ENCODE results near the gene HSD17B3.

HSD17B3 gene

GRCh38 chr9:96299823-96300222 lies 2.2 kb downstream of the HSD17B3 start:
- no peaks in the 10 kb centered on the region for H3K9me3 ChIP-seq (ENCODE audit: insufficient read depth, low read depth, low read length)
- no peaks in the 10 kb centered on the region for H3K27me3 ChIP-seq (ENCODE audit: insufficient read depth, low read length)
- H3K4me1 ChIP-seq (ENCODE audit: insufficient read depth, low read length): no peaks in the 10 kb centered on the region
- H3K36me3 ChIP-seq (ENCODE audit: insufficient read depth, low read depth, low read length): no peaks in the 10 kb centered on the region
- no peak overlapping the region for H3K4me3 ChIP-seq (ENCODE audit: low read length)
- no peak overlapping the region for H3K9ac ChIP-seq (ENCODE audit: low read depth, low read length)
- no peak overlapping the region for H3K27ac ChIP-seq (ENCODE audit: low read length)

- no peaks in the 10 kb centered on the region for H3K4me1 ChIP-seq (ENCODE audit: insufficient read depth, low read length)
- H3K4me3 ChIP-seq (ENCODE audit: low read length): no peak overlapping the region
- H3K9ac ChIP-seq (ENCODE audit: low read depth, low read length): no peak overlapping the region
- H3K9me3 ChIP-seq (ENCODE audit: insufficient read depth, low read depth, low read length): no peaks in the 10 kb centered on the region
- no peak overlapping the region for H3K27ac ChIP-seq (ENCODE audit: low read length)
- no peaks in the 10 kb centered on the region for H3K36me3 ChIP-seq (ENCODE audit: insufficient read depth, low read depth, low read length)
- H3K27me3 ChIP-seq (ENCODE audit: insufficient read depth, low read length): no peaks in the 10 kb centered on the region
Observed at GRCh38 chr9:96294159-96294545, 7.8 kb downstream of the HSD17B3 start.

DNA sequence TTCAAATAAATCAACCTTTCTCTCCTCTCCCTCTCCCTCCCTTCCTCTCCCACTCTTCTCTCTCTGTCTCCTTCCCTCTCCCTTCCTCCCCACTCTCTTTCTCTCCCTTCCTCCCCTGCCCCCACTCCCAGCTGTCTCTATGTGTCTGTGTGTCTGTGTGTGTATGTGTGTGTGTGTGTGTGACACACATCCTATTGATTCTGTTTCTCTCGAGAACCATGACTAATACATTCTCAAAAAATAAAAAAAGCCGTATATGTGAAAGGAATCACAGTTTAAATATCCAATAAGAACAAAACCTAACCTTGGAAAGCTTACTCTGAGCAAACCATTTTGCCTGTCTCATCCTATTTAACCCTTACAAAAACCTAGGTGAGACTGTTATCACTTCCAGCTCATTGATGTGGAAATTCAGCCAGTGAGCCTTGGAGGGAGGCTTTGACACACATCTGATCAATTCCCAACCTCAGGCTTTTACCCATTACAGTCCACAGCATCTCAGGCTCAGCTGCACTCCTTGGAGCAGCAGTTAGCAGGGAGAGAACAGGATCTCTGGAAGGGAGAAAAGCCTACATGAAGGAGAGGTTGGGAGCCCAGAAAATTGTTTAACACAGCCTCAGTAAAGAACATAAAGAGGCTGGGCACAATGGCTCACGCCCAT lies 8.3 kb downstream of the HSD17B3 start:
- H3K27me3 ChIP-seq (ENCODE audit: insufficient read depth, low read length): no peaks in the 10 kb centered on the region
- H3K9ac ChIP-seq (ENCODE audit: low read depth, low read length): no peak overlapping the region
- no peaks in the 10 kb centered on the region for H3K9me3 ChIP-seq (ENCODE audit: insufficient read depth, low read depth, low read length)
- no peaks in the 10 kb centered on the region for H3K36me3 ChIP-seq (ENCODE audit: insufficient read depth, low read depth, low read length)
- H3K4me3 ChIP-seq (ENCODE audit: low read length): no peak overlapping the region
- H3K4me1 ChIP-seq (ENCODE audit: insufficient read depth, low read length): no peaks in the 10 kb centered on the region
- H3K27ac ChIP-seq (ENCODE audit: low read length): no peak overlapping the region

- no peaks in the 10 kb centered on the region for H3K4me1 ChIP-seq (ENCODE audit: insufficient read depth, low read length)
- H3K27me3 ChIP-seq (ENCODE audit: insufficient read depth, low read length): no peaks in the 10 kb centered on the region
- no peak overlapping the region for H3K27ac ChIP-seq (ENCODE audit: low read length)
- no peaks in the 10 kb centered on the region for H3K36me3 ChIP-seq (ENCODE audit: insufficient read depth, low read depth, low read length)
- no peak overlapping the region for H3K9ac ChIP-seq (ENCODE audit: low read depth, low read length)
- H3K4me3 ChIP-seq (ENCODE audit: low read length): no peak overlapping the region
- peaks cover 7% of the 10 kb centered on the region; the same call in 1 of the 2 replicates for H3K9me3 ChIP-seq (ENCODE audit: insufficient read depth, low read depth, low read length)
Observed at GRCh38 chr9:96289392-96289791, 12.6 kb downstream of the HSD17B3 start.

DNA sequence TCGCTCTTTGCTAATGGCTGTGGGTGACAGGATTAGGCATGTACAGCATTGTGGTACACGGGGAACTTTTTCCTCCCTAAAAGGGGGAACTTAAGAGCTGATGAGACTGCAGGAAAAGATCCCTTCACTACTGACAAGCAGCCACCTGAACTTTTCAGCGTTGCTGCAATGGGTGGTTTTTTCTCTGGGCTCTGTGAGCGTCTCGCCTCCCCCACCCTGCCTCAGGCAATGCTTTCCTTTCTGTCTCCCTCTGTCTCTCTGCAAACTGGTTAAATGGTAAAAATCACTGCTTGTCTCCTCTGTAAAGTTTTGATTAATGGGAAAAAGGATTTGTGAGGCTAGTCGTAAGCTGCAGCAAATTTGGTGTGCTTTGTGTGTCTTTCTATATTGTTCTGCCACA lies 20.3 kb downstream of the HSD17B3 start:
- no peaks in the 10 kb centered on the region for H3K27me3 ChIP-seq (ENCODE audit: insufficient read depth, low read length)
- no peaks in the 10 kb centered on the region for H3K36me3 ChIP-seq (ENCODE audit: insufficient read depth, low read depth, low read length)
- peaks cover 22% of the 10 kb centered on the region for H3K9me3 ChIP-seq (ENCODE audit: insufficient read depth, low read depth, low read length)
- no peak overlapping the region for H3K4me3 ChIP-seq (ENCODE audit: low read length)
- no peak overlapping the region for H3K9ac ChIP-seq (ENCODE audit: low read depth, low read length)
- H3K4me1 ChIP-seq (ENCODE audit: insufficient read depth, low read length): no peaks in the 10 kb centered on the region; the same call in 1 of the 2 replicates
- H3K27ac ChIP-seq (ENCODE audit: low read length): no peak overlapping the region

GRCh38 chr9:96279932-96280331 lies 22.0 kb downstream of the HSD17B3 start:
- H3K9me3 ChIP-seq (ENCODE audit: insufficient read depth, low read depth, low read length): peaks cover 28% of the 10 kb centered on the region
- no peaks in the 10 kb centered on the region; the same call in 1 of the 2 replicates for H3K4me1 ChIP-seq (ENCODE audit: insufficient read depth, low read length)
- no peaks in the 10 kb centered on the region for H3K36me3 ChIP-seq (ENCODE audit: insufficient read depth, low read depth, low read length)
- H3K27ac ChIP-seq (ENCODE audit: low read length): no peak overlapping the region
- H3K27me3 ChIP-seq (ENCODE audit: insufficient read depth, low read length): no peaks in the 10 kb centered on the region
- H3K9ac ChIP-seq (ENCODE audit: low read depth, low read length): no peak overlapping the region
- no peak overlapping the region for H3K4me3 ChIP-seq (ENCODE audit: low read length)

GRCh38 chr9:96274939-96275338 lies 27.0 kb downstream of the HSD17B3 start:
- Histone ChIP-seq H3K36me3 (ENCODE audit: insufficient read depth, low read depth, low read length) (no peaks in the 10 kb centered on the region), H3K4me1 (ENCODE audit: insufficient read depth, low read length) (no peaks in the 10 kb centered on the region; the same call in 1 of the 2 replicates), H3K27me3 (ENCODE audit: insufficient read depth, low read length) (no peaks in the 10 kb centered on the region), H3K9me3 (ENCODE audit: insufficient read depth, low read depth, low read length) (peaks cover 27% of the 10 kb centered on the region), H3K27ac (ENCODE audit: low read length) (no peak overlapping the region), H3K9ac (ENCODE audit: low read depth, low read length) (no peak overlapping the region), H3K4me3 (ENCODE audit: low read length) (no peak overlapping the region)

GRCh38 chr9:96270236-96270744 lies 31.7 kb downstream of the HSD17B3 start:
- Histone ChIP-seq H3K4me3 (ENCODE audit: low read length) (no peak overlapping the region), H3K9me3 (ENCODE audit: insufficient read depth, low read depth, low read length) (peaks cover 18% of the 10 kb centered on the region), H3K4me1 (ENCODE audit: insufficient read depth, low read length) (no peaks in the 10 kb centered on the region), H3K27ac (ENCODE audit: low read length) (no peak overlapping the region), H3K36me3 (ENCODE audit: insufficient read depth, low read depth, low read length) (no peaks in the 10 kb centered on the region), H3K9ac (ENCODE audit: low read depth, low read length) (no peak overlapping the region), H3K27me3 (ENCODE audit: insufficient read depth, low read length) (no peaks in the 10 kb centered on the region)

DNA sequence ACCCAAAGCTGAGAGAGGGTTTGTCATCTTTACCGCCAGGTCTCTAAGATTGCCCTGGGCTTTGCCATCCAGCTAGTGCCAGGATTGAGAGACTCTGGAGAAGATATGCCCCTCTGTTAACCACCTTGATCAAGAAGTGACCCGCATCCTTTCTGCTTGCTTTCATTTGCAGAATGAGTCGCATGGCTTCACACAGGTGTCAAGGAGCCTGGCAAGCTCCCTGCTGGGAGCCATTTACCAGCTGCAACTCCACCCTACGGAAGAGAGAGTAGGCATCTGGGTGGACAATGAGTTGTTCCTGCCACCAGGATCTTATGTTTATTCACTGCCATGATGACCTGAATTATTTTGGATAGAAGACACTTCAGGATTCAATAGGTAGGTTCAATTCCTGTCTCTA lies 43.0 kb downstream of the HSD17B3 start:
- Histone ChIP-seq H3K4me1 (ENCODE audit: insufficient read depth, low read length) (peaks cover 14% of the 10 kb centered on the region; the same call in 1 of the 2 replicates), H3K36me3 (ENCODE audit: insufficient read depth, low read depth, low read length) (no peaks in the 10 kb centered on the region), H3K4me3 (ENCODE audit: low read length) (no peak overlapping the region), H3K9ac (ENCODE audit: low read depth, low read length) (no peak overlapping the region), H3K9me3 (ENCODE audit: insufficient read depth, low read depth, low read length) (no peaks in the 10 kb centered on the region), H3K27ac (ENCODE audit: low read length) (no peak overlapping the region), H3K27me3 (ENCODE audit: insufficient read depth, low read length) (no peaks in the 10 kb centered on the region)

DNA sequence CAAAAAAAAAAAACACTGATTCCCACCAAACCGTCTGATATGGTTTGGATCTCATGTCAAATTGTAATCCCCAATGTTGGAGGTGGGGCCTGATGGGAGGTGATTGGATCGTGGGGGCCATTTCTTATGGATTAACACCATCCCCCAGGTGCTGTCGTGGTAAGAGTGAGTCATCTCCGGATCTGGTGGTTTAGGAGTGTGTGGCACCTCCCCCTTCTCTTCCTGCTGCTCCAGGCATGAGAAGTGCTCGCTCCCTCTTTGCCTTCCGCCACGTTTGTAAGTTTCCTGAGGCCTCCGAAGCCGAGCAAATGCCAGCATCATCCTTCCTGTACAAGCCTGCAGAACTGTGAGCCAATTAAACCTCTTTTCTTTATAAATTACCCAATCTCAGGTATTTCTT lies 45.2 kb downstream of the HSD17B3 start:
- H3K27ac ChIP-seq (ENCODE audit: low read length): no peak overlapping the region
- H3K4me3 ChIP-seq (ENCODE audit: low read length): no peak overlapping the region
- no peaks in the 10 kb centered on the region for H3K36me3 ChIP-seq (ENCODE audit: insufficient read depth, low read depth, low read length)
- H3K27me3 ChIP-seq (ENCODE audit: insufficient read depth, low read length): no peaks in the 10 kb centered on the region
- no peaks in the 10 kb centered on the region for H3K9me3 ChIP-seq (ENCODE audit: insufficient read depth, low read depth, low read length)
- peaks cover 14% of the 10 kb centered on the region; the same call in 1 of the 2 replicates for H3K4me1 ChIP-seq (ENCODE audit: insufficient read depth, low read length)
- H3K9ac ChIP-seq (ENCODE audit: low read depth, low read length): no peak overlapping the region

DNA sequence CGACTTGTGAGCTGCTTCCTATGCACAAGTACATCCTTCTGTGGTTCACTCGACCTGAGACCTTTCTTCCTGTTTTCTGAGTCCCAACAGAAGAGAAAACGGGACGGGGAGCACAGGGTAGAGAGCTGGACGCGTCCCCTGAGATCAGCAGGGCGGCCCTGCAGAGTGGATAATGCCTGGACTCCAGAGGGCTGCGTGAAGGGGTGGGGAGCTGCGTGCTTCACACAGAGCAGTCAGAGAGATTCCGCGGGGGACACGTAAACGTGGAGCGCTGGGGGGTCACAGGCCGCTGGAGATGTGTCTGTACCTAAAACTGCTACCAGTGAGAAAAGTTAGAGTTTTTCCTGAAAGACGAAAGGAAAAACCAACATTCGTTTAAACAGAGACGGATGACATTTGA lies 46.3 kb downstream of the HSD17B3 start:
- Histone ChIP-seq H3K9me3 (ENCODE audit: insufficient read depth, low read depth, low read length) (no peaks in the 10 kb centered on the region), H3K27me3 (ENCODE audit: insufficient read depth, low read length) (no peaks in the 10 kb centered on the region), H3K4me3 (ENCODE audit: low read length) (no peak overlapping the region), H3K9ac (ENCODE audit: low read depth, low read length) (no peak overlapping the region), H3K27ac (ENCODE audit: low read length) (no peak overlapping the region), H3K36me3 (ENCODE audit: insufficient read depth, low read depth, low read length) (no peaks in the 10 kb centered on the region), H3K4me1 (ENCODE audit: insufficient read depth, low read length) (peaks cover 12% of the 10 kb centered on the region; the same call in 1 of the 2 replicates)

DNA sequence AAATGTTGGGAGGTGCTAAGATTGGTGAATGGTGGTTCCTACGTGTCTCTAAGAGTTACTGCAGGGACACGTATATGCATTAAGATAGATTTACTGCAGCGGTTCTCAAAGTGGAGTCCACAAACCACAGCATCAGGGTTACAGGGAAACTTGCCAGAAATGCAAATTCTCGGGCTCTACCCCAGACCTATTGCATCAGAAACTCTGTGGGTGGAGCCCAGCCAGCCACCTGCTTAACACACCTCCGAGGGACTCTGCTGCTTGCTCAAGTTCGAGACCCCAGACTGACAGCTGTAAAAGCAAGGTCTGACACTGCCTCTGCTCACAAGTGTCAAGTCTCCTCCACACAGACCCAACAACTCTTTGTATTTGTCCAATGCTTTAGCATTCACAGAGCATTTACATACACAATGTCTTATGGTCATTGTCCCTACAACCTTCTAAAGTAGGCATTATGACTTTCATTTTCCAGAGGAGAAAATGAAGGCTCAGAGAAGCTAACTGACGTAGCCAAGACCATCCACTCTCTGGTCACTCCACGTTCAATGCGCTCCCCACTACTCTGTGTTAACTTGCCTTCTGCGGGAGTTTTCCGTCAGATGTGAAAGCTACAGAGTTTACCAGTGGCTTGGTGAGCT lies 48.8 kb downstream of the HSD17B3 start:
- H3K9me3 ChIP-seq (ENCODE audit: insufficient read depth, low read depth, low read length): no peaks in the 10 kb centered on the region
- no peak overlapping the region for H3K9ac ChIP-seq (ENCODE audit: low read depth, low read length)
- H3K4me3 ChIP-seq (ENCODE audit: low read length): no peak overlapping the region
- no peaks in the 10 kb centered on the region for H3K36me3 ChIP-seq (ENCODE audit: insufficient read depth, low read depth, low read length)
- H3K27ac ChIP-seq (ENCODE audit: low read length): no peak overlapping the region
- H3K27me3 ChIP-seq (ENCODE audit: insufficient read depth, low read length): no peaks in the 10 kb centered on the region
- peaks cover 8% of the 10 kb centered on the region; the same call in 1 of the 2 replicates for H3K4me1 ChIP-seq (ENCODE audit: insufficient read depth, low read length)
